Brain microvascular endothelial cell (primary cell): Measurements from ENCODE around the gene TCEANC.

Experiments used
- DNase-seq: peaks from one replicate; pipeline ENCODE4 v3.0.0-alpha.2; 2020
- H3K27ac ChIP-seq: fragments of 250-450 bp; sonication (Bioruptor Pico); 2 replicates; pipeline ENCODE4 v1.5.1; 2020; ENCODE audit warnings: mild to moderate bottlenecking, moderate library complexity
- H3K27me3 ChIP-seq: fragments of 250-450 bp; sonication (Bioruptor Pico); replicated peaks from 2 replicates; pipeline ENCODE4 v1.5.1; 2020; ENCODE audit warnings: mild to moderate bottlenecking
- H3K36me3 ChIP-seq: fragments of 250-450 bp; sonication (Bioruptor Pico); replicated peaks from 2 replicates; pipeline ENCODE4 v1.5.1; 2020; ENCODE audit warnings: mild to moderate bottlenecking
- H3K4me3 ChIP-seq: 2 replicates; pipeline ENCODE4 v1.5.1; 2011; ENCODE audit warnings: low read depth, mild to moderate bottlenecking, control low read depth, low read length, moderate library complexity
- CTCF ChIP-seq: IDR thresholded peaks from 2 replicates; pipeline ENCODE4 v1.5.1; 2011; ENCODE audit warnings: low read depth, mild to moderate bottlenecking, moderate library complexity, low read length, control low read depth, inconsistent platforms; ENCODE audit errors: missing control alignments
- in situ Hi-C: cut with HindIII; loops from 2 replicates; pipeline ENCODE4 v1.10.0; 2017; ENCODE audit warnings: low sequenced_read_pairs, low pct_ligation_motif_present

TCEANC gene

GRCh38 chrX:13685126-13685763, 32.3 kb downstream of the TCEANC start:
- no peak for TF ChIP-seq CTCF
- in situ Hi-C loops: no loop called here
- DNase-seq: peak; percentile 9
- no peaks in the 10 kb centered on the region for H3K36me3 ChIP-seq
- no peak overlapping the region for H3K27ac ChIP-seq
- H3K4me3 ChIP-seq: no peak overlapping the region
- H3K27me3 ChIP-seq: peaks cover 3% of the 10 kb centered on the region

GRCh38 chrX:13687203-13687602, 34.3 kb downstream of the TCEANC start:
- H3K27me3 ChIP-seq: peaks cover 3% of the 10 kb centered on the region
- TF ChIP-seq CTCF: no peak
- H3K36me3 ChIP-seq: no peaks in the 10 kb centered on the region
- H3K27ac ChIP-seq: no peak overlapping the region
- H3K4me3 ChIP-seq: no peak overlapping the region
- in situ Hi-C loops: no loop called here
- no peak for DNase-seq

- Histone ChIP-seq H3K27me3 (peaks cover 3% of the 10 kb centered on the region), H3K4me3 (peak overlapping the region; percentile 79), H3K27ac (peak overlapping the region; percentile 95), H3K36me3 (no peaks in the 10 kb centered on the region)
- DNase-seq: no peak
- TF ChIP-seq CTCF: no peak
- in situ Hi-C loops: no loop called here
These were observed 35.5 kb downstream of the TCEANC start for GRCh38 chrX:13688384-13688957.

GRCh38 chrX:13688958-13689740, 36.2 kb downstream of the TCEANC start, which contains the start of gene RAB9A:
Gene RAB9A, plus strand, starts transcription at chrX:13689128. Its CDS starts 19,619 bp downstream, at chrX:13708747.
- H3K27me3 ChIP-seq: peaks cover 3% of the 10 kb centered on the region
- in situ Hi-C loops: no loop called here
- no peaks in the 10 kb centered on the region for H3K36me3 ChIP-seq
- DNase-seq: peak; percentile 57
- H3K4me3 ChIP-seq: peak within 1 kb of the TSS; percentile 79
- TF ChIP-seq CTCF: no peak
- H3K27ac ChIP-seq: peak within 1 kb of the TSS; percentile 95

GRCh38 chrX:13689741-13690211, 36.8 kb downstream of the TCEANC start:
- TF ChIP-seq CTCF: no peak
- no peak for DNase-seq

More at GRCh38 chrX:13689741-13690211, 36.8 kb downstream of the TCEANC start:
- Histone ChIP-seq H3K36me3 (no peaks in the 10 kb centered on the region), H3K4me3 (peak overlapping the region; percentile 79), H3K27ac (peak overlapping the region; percentile 95), H3K27me3 (peaks cover 3% of the 10 kb centered on the region)
- in situ Hi-C loops: no loop called here
